Neural cell (in vitro differentiated cells): ENCODE measurements around the gene SEBOX.

Source experiments
- EP300 ChIP-seq: fragments of 450-650 bp; conservative IDR thresholded peaks from 2 replicates; pipeline ENCODE4 v1.6.1; 2014; ENCODE audit warnings: antibody characterized with exemption, mild to moderate bottlenecking, moderate library complexity; ENCODE audit not compliant: poor library complexity, severe bottlenecking
- EZH2 ChIP-seq: fragments of 200-600, 300-800 bp; shearing (Covaris generic), sonication (generic); IDR thresholded peaks from 2 replicates; pipeline ENCODE4 v1.6.1; 2014; ENCODE audit warnings: antibody characterized with exemption, low read length, borderline replicate concordance, mild to moderate bottlenecking; ENCODE audit not compliant: insufficient read depth, poor library complexity, severe bottlenecking
- MXI1 ChIP-seq: fragments of 450-650 bp; conservative IDR thresholded peaks from 2 replicates; pipeline ENCODE4 v1.6.1; 2014; ENCODE audit warnings: antibody characterized with exemption, mild to moderate bottlenecking; ENCODE audit not compliant: poor library complexity, severe bottlenecking
- POLR2AphosphoS5 ChIP-seq: IDR thresholded peaks from 2 replicates; pipeline ENCODE4 v1.6.1; 2012
- RAD21 ChIP-seq: fragments of 450-650 bp; conservative IDR thresholded peaks from 2 replicates; pipeline ENCODE4 v1.6.1; 2014; ENCODE audit warnings: antibody characterized with exemption, mild to moderate bottlenecking, moderate library complexity
- SMC3 ChIP-seq: fragments of 450-650 bp; conservative IDR thresholded peaks from 2 replicates; pipeline ENCODE4 v1.6.1; 2014; ENCODE audit warnings: antibody characterized with exemption, mild to moderate bottlenecking, moderate library complexity; ENCODE audit not compliant: poor library complexity
- TAF1 ChIP-seq: IDR thresholded peaks from 2 replicates; pipeline ENCODE4 v1.6.1; 2012; ENCODE audit warnings: low read depth
- TF ChIP-seq, protein P1 (sequence below): fragments of 450-650 bp; IDR thresholded peaks from 2 replicates; pipeline ENCODE4 v1.5.1; 2014; ENCODE audit warnings: antibody characterized with exemption, mild to moderate bottlenecking, moderate library complexity; ENCODE audit not compliant: poor library complexity, severe bottlenecking
- TF ChIP-seq, protein P2 (sequence below): IDR thresholded peaks from 2 replicates; pipeline ENCODE4 v1.6.1; 2012; ENCODE audit warnings: borderline replicate concordance

- TF ChIP-seq, protein P1, sequence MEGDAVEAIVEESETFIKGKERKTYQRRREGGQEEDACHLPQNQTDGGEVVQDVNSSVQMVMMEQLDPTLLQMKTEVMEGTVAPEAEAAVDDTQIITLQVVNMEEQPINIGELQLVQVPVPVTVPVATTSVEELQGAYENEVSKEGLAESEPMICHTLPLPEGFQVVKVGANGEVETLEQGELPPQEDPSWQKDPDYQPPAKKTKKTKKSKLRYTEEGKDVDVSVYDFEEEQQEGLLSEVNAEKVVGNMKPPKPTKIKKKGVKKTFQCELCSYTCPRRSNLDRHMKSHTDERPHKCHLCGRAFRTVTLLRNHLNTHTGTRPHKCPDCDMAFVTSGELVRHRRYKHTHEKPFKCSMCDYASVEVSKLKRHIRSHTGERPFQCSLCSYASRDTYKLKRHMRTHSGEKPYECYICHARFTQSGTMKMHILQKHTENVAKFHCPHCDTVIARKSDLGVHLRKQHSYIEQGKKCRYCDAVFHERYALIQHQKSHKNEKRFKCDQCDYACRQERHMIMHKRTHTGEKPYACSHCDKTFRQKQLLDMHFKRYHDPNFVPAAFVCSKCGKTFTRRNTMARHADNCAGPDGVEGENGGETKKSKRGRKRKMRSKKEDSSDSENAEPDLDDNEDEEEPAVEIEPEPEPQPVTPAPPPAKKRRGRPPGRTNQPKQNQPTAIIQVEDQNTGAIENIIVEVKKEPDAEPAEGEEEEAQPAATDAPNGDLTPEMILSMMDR, result no peak
- no peak for TF ChIP-seq EP300
- TF ChIP-seq EZH2, result no peak
- TF ChIP-seq SMC3, result no peak
- TF ChIP-seq, protein P2, sequence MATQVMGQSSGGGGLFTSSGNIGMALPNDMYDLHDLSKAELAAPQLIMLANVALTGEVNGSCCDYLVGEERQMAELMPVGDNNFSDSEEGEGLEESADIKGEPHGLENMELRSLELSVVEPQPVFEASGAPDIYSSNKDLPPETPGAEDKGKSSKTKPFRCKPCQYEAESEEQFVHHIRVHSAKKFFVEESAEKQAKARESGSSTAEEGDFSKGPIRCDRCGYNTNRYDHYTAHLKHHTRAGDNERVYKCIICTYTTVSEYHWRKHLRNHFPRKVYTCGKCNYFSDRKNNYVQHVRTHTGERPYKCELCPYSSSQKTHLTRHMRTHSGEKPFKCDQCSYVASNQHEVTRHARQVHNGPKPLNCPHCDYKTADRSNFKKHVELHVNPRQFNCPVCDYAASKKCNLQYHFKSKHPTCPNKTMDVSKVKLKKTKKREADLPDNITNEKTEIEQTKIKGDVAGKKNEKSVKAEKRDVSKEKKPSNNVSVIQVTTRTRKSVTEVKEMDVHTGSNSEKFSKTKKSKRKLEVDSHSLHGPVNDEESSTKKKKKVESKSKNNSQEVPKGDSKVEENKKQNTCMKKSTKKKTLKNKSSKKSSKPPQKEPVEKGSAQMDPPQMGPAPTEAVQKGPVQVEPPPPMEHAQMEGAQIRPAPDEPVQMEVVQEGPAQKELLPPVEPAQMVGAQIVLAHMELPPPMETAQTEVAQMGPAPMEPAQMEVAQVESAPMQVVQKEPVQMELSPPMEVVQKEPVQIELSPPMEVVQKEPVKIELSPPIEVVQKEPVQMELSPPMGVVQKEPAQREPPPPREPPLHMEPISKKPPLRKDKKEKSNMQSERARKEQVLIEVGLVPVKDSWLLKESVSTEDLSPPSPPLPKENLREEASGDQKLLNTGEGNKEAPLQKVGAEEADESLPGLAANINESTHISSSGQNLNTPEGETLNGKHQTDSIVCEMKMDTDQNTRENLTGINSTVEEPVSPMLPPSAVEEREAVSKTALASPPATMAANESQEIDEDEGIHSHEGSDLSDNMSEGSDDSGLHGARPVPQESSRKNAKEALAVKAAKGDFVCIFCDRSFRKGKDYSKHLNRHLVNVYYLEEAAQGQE, result no peak
- no peak for TF ChIP-seq TAF1
- TF ChIP-seq POLR2AphosphoS5, result no peak
- no peak for TF ChIP-seq RAD21
- no peak for TF ChIP-seq MXI1
These were observed 26.0 kb upstream of the SEBOX start for GRCh38 chr17:28390984-28391383.
